HAP-1 (cell line): ENCODE results near the gene AP2A1.

Experiments
- DNase-seq, 2 experiments: peaks; one replicate each; pipeline ENCODE4 v3.0.0-alpha.2; 2016 to 2020; ENCODE audit warnings: low spot score in 2 of 2
- H3K27me3 ChIP-seq: fragments of 250-450 bp; sonication (Bioruptor Pico); 2 replicates; pipeline ENCODE4 v1.5.1; 2020; ENCODE audit warnings: low read depth, mild to moderate bottlenecking, moderate library complexity
- H3K36me3 ChIP-seq: fragments of 250-450 bp; sonication (Bioruptor Pico); replicated peaks from 2 replicates; pipeline ENCODE4 v1.5.1; 2020; ENCODE audit warnings: mild to moderate bottlenecking
- H3K4me1 ChIP-seq: fragments of 250-450 bp; sonication (Bioruptor Pico); 2 replicates; pipeline ENCODE4 v1.5.1; 2020; ENCODE audit warnings: mild to moderate bottlenecking
- H3K4me3 ChIP-seq: fragments of 250-450 bp; sonication (Bioruptor Pico); 2 replicates; pipeline ENCODE4 v1.5.1; 2020; ENCODE audit warnings: mild to moderate bottlenecking, moderate library complexity
- H3K9me3 ChIP-seq: fragments of 250-450 bp; sonication (Bioruptor Pico); 2 replicates; pipeline ENCODE4 v1.5.1; 2020; ENCODE audit warnings: mild to moderate bottlenecking, moderate library complexity
- in situ Hi-C: fragments of 300-500 bp; cut with MboI; formaldehyde crosslinking; loops from 3 replicates; pipeline ENCODE4 v1.14.3; 2020; ENCODE audit warnings: low sequenced_read_pairs, inconsistent platforms, mixed read lengths

Gene AP2A1

GRCh38 chr19:49752701-49753100 lies 14.1 kb upstream of the AP2A1 start:
- in situ Hi-C loops, result no loop called here
- DNase-seq, result no peak
- no peak overlapping the region for H3K4me3 ChIP-seq
- no peaks in the 10 kb centered on the region for H3K27me3 ChIP-seq
- H3K36me3 ChIP-seq, result no peaks in the 10 kb centered on the region
- peaks cover 5% of the 10 kb centered on the region; the same call in 1 of the 2 replicates for H3K9me3 ChIP-seq
- no peaks in the 10 kb centered on the region for H3K4me1 ChIP-seq

DNA sequence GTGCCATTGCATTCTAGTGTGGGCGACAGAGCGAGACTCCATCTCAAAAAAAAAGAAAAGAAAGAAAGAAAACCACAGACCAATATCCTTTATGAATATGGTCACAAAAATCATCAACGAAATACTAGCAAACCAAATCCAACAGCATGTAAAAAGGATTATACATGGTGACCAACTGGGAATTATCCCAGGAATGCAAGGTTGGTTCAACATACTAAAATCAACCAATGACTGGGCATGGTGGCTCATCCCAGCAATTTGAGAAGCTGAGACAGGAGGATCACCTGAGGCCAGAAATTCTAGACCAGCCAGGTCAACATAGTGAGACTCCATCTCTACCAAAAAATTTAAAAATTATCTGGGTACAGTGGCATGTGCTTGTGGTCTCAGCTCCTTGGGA lies 10.8 kb upstream of the AP2A1 start:
- H3K9me3 ChIP-seq, result peaks cover 5% of the 10 kb centered on the region; the same call in 1 of the 2 replicates
- H3K36me3 ChIP-seq, result no peaks in the 10 kb centered on the region
- in situ Hi-C loops, result no loop called here
- H3K4me1 ChIP-seq, result no peaks in the 10 kb centered on the region
- no peak overlapping the region for H3K4me3 ChIP-seq
- DNase-seq, result no peak
- no peaks in the 10 kb centered on the region for H3K27me3 ChIP-seq

DNA sequence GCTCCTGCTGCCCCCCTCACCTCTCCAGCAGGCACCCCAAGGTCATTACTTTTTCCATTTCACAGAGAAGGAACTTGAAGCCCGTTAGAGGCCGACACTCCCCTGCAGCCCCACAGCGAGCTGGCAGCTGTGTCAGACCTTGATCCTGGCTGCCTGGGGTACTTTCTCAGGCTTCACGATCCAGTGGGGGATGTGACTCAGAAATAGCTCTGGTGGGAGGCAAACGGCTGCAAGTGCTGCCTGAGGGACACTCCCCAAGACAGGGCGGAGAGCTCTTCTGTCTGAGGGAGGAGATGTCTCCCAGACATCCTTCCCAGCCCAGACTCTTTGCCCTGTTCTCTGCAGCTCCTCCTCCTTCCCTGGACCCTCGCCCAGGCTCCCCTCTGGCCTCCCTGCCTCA lies 8.5 kb upstream of the AP2A1 start:
- Histone ChIP-seq H3K27me3 (no peaks in the 10 kb centered on the region), H3K36me3 (no peaks in the 10 kb centered on the region), H3K4me3 (no peak overlapping the region), H3K9me3 (peaks cover 5% of the 10 kb centered on the region; the same call in 1 of the 2 replicates), H3K4me1 (no peaks in the 10 kb centered on the region)
- in situ Hi-C loops, result no loop called here
- no peak for DNase-seq

DNA sequence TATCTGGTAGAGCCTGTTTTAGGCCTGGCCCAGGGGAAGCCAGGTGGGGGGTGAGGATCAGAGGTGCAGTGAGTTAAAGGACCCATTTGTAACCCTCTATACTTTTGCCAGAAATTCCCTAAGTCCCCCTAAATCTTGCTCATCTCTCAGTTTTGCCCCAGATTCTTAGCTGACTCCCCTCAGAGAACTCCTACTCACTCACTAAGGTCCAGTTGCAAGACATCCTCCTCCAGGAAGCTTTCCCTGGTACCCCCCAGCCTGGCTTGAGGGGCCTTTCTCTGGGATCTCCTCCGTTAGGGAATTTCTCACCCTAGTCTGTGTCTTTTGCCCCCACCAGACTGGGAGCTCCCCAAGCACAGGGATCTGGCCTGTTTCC lies 5.6 kb upstream of the AP2A1 start:
- Histone ChIP-seq H3K4me1 (peaks cover 3% of the 10 kb centered on the region; the same call in 1 of the 2 replicates), H3K9me3 (peaks cover under 1% of the 10 kb centered on the region; the same call in 1 of the 2 replicates), H3K4me3 (no peak overlapping the region), H3K36me3 (no peaks in the 10 kb centered on the region), H3K27me3 (no peaks in the 10 kb centered on the region)
- no peak for DNase-seq
- in situ Hi-C loops, result no loop called here

DNA sequence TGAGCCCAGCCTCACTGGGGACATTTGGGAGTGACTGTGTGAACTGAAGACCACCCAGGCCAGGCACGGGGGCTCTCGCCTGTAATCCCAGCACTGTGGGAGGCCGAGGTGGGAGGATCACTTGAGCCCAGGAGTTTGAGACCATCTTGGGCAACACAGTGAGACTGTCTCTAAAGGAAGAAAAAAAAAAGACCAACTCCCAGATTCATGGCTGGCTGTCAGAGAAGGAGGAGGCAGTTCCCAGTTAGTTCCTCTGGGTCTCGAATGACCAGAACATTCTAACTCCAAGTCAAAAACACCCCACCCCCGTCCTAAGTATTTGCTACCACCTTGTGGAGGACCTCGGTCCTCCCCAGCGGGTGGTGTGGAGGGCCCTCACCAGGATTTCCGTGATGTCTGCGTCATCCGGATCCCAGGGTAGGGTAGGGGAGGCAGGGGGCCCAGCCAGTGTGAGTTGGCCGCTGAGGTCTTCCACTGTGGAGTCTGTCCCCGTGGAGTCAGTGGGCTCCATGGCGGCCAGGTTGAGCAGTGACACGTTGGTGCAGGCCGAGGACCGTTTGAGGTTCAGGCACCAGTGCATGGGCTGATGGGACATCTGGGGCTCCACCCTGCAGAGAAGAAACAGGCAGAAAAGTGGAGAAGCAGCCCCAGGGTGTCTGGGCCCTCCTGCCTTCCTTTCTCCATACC lies 5.0 kb upstream of the AP2A1 start:
- DNase-seq, result no peak
- in situ Hi-C loops, result no loop called here
- H3K4me1 ChIP-seq, result peaks cover 3% of the 10 kb centered on the region; the same call in 1 of the 2 replicates
- no peaks in the 10 kb centered on the region for H3K9me3 ChIP-seq
- H3K4me3 ChIP-seq, result no peak overlapping the region
- no peaks in the 10 kb centered on the region for H3K27me3 ChIP-seq
- H3K36me3 ChIP-seq, result no peaks in the 10 kb centered on the region

DNA sequence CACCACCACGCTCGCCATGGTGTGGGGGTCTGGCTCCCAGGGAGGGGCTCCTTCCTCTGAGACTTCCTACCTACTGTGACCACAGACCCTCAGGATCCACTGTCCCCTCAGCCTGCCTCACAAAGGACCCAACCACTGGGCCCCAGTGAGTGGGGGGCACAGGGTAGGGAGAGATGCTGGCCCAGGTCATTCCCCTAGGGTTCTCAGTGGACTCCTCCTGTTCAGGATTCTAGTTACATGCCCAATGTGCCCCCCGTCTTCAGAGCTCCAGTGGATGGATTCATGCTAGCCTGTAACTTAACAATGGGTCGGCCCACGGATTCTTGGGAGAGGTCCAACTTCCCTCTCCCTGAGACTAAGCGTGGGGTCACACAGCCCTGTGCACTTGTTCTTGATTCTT lies 3.6 kb upstream of the AP2A1 start, which contains the start of gene TSKS:
Gene TSKS, minus strand, starts transcription at position 77 of the 400 bp plus-strand sequence. Its CDS starts 59 bp downstream, at position 18.
- Histone ChIP-seq H3K4me1 (peaks cover 5% of the 10 kb centered on the region), H3K4me3 (no peak within 1 kb of the TSS), H3K9me3 (no peaks in the 10 kb centered on the region), H3K36me3 (no peaks in the 10 kb centered on the region), H3K27me3 (no peaks in the 10 kb centered on the region)
- in situ Hi-C loops, result no loop called here
- no peak for DNase-seq

DNA sequence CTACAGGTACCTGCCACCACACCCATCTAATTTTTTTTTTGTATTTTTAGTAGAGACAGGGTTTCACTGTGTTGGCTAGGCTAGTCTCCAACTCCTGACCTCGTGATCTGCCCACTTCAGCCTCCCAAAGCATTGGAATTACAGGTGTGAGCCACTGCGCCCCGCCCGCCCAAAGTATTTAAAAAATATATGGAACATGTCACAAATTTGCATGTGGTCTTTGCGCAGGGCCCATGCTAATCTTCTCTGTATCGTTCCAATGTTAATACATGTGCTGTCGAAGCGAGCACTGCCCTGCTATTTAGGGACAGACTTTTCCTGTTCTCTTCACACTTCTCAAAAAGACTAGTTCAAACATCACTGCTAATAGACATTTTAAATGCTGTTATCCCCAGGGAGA lies 2.5 kb upstream of the AP2A1 start:
- in situ Hi-C loops, result no loop called here
- no peaks in the 10 kb centered on the region for H3K27me3 ChIP-seq
- no peak overlapping the region for H3K4me3 ChIP-seq
- DNase-seq, result no peak
- H3K9me3 ChIP-seq, result no peaks in the 10 kb centered on the region
- H3K4me1 ChIP-seq, result peaks cover 5% of the 10 kb centered on the region
- no peaks in the 10 kb centered on the region for H3K36me3 ChIP-seq

- Histone ChIP-seq H3K9me3 (no peaks in the 10 kb centered on the region), H3K4me3 (peak overlapping the region; percentile 24), H3K36me3 (no peaks in the 10 kb centered on the region), H3K27me3 (no peaks in the 10 kb centered on the region), H3K4me1 (peaks cover 5% of the 10 kb centered on the region)
- in situ Hi-C loops, result no loop called here
- peak; percentile 99 for DNase-seq
Measured at GRCh38 chr19:49766007-49766929, 533 bp upstream of the AP2A1 start.

GRCh38 chr19:49767381-49767780 lies 580 bp downstream of the AP2A1 start:
- no peak for DNase-seq
- in situ Hi-C loops, result no loop called here

GRCh38 chr19:49767967-49768581 lies 1.3 kb downstream of the AP2A1 start:
- H3K36me3 ChIP-seq, result no peaks in the 10 kb centered on the region
- peaks cover 5% of the 10 kb centered on the region for H3K4me1 ChIP-seq
- in situ Hi-C loops, result no loop called here
- DNase-seq, result no peak
- peak overlapping the region; percentile 94 for H3K4me3 ChIP-seq
- no peaks in the 10 kb centered on the region for H3K9me3 ChIP-seq
- H3K27me3 ChIP-seq, result no peaks in the 10 kb centered on the region

More at GRCh38 chr19:49767381-49767780, 580 bp downstream of the AP2A1 start:
- Histone ChIP-seq H3K4me1 (peaks cover 5% of the 10 kb centered on the region), H3K36me3 (no peaks in the 10 kb centered on the region), H3K9me3 (no peaks in the 10 kb centered on the region), H3K27me3 (no peaks in the 10 kb centered on the region), H3K4me3 (peak overlapping the region; percentile 94)

GRCh38 chr19:49770529-49770928 lies 3.7 kb downstream of the AP2A1 start:
- in situ Hi-C loops, result no loop called here
- no peak overlapping the region for H3K4me3 ChIP-seq

GRCh38 chr19:49771674-49772139 lies 4.9 kb downstream of the AP2A1 start:
- Histone ChIP-seq H3K4me1 (peaks cover 2% of the 10 kb centered on the region; the same call in 1 of the 2 replicates), H3K27me3 (no peaks in the 10 kb centered on the region), H3K9me3 (no peaks in the 10 kb centered on the region), H3K36me3 (no peaks in the 10 kb centered on the region), H3K4me3 (no peak overlapping the region)
- in situ Hi-C loops, result no loop called here
- no peak for DNase-seq

More at GRCh38 chr19:49770529-49770928, 3.7 kb downstream of the AP2A1 start:
- no peaks in the 10 kb centered on the region for H3K27me3 ChIP-seq
- no peak for DNase-seq
- no peaks in the 10 kb centered on the region for H3K36me3 ChIP-seq
- H3K9me3 ChIP-seq, result no peaks in the 10 kb centered on the region
- H3K4me1 ChIP-seq, result peaks cover 2% of the 10 kb centered on the region

- Histone ChIP-seq H3K9me3 (no peaks in the 10 kb centered on the region), H3K4me3 (no peak overlapping the region), H3K36me3 (no peaks in the 10 kb centered on the region), H3K4me1 (no peaks in the 10 kb centered on the region; the same call in 1 of the 2 replicates), H3K27me3 (no peaks in the 10 kb centered on the region)
- no peak for DNase-seq
- in situ Hi-C loops, result no loop called here
Measured at GRCh38 chr19:49772850-49773432, 6.1 kb downstream of the AP2A1 start.
